Measurements from ENCODE around the gene FBLN2. TPM values are rescaled to one million over a fixed set of nuclear protein-coding genes. Genes with fewer than 3 reads are reported as not detected.

Gene FBLN2
- total RNA-seq, 1 donor from 2014 or later: 32.9 TPM

GRCh38 chr3:13526626-13526949 lies 22.3 kb upstream of the FBLN2 start:
- ATAC-seq (no peak), DNase-seq (no peak)
- Histone ChIP-seq H3K27ac (peak overlapping the region; percentile 30), H3K27me3 (no peaks in the 10 kb centered on the region), H3K9me3 (no peaks in the 10 kb centered on the region), H3K4me3 (no peak overlapping the region), H3K36me3 (no peaks in the 10 kb centered on the region), H3K4me1 (no peaks in the 10 kb centered on the region)
- no peak for TF ChIP-seq CTCF (IDR thresholded peaks at IDR 0.05)
- intact Hi-C loops (cut with DNase I): no loop called here

GRCh38 chr3:13528217-13528867 lies 20.6 kb upstream of the FBLN2 start:
- Histone ChIP-seq H3K27me3 (no peaks in the 10 kb centered on the region), H3K36me3 (no peaks in the 10 kb centered on the region), H3K4me1 (no peaks in the 10 kb centered on the region), H3K27ac (no peak overlapping the region), H3K9me3 (no peaks in the 10 kb centered on the region), H3K4me3 (no peak overlapping the region)
- TF ChIP-seq CTCF (IDR thresholded peaks at IDR 0.05): no peak
- intact Hi-C loops (cut with DNase I): no loop called here
- no peak for DNase-seq
- no peak for ATAC-seq

- intact Hi-C loops (cut with DNase I): no loop called here
- Histone ChIP-seq H3K27ac (no peak overlapping the region), H3K4me1 (no peaks in the 10 kb centered on the region), H3K4me3 (no peak overlapping the region), H3K36me3 (no peaks in the 10 kb centered on the region), H3K9me3 (no peaks in the 10 kb centered on the region), H3K27me3 (no peaks in the 10 kb centered on the region)
- TF ChIP-seq CTCF (IDR thresholded peaks at IDR 0.05): no peak
- ATAC-seq (no peak), DNase-seq (no peak)
Observed at GRCh38 chr3:13529196-13530112, 19.5 kb upstream of the FBLN2 start.

GRCh38 chr3:13530241-13531009 lies 18.5 kb upstream of the FBLN2 start:
- ATAC-seq (no peak), DNase-seq (no peak)
- TF ChIP-seq CTCF (IDR thresholded peaks at IDR 0.05): no peak
- H3K36me3 ChIP-seq: no peaks in the 10 kb centered on the region
- intact Hi-C loops (cut with DNase I): no loop called here
- no peak overlapping the region for H3K27ac ChIP-seq
- no peaks in the 10 kb centered on the region for H3K9me3 ChIP-seq
- H3K27me3 ChIP-seq: no peaks in the 10 kb centered on the region
- no peaks in the 10 kb centered on the region for H3K4me1 ChIP-seq
- no peak overlapping the region for H3K4me3 ChIP-seq

GRCh38 chr3:13532085-13532484 lies 16.8 kb upstream of the FBLN2 start:
- H3K36me3 ChIP-seq: no peaks in the 10 kb centered on the region
- no peaks in the 10 kb centered on the region for H3K4me1 ChIP-seq
- H3K9me3 ChIP-seq: no peaks in the 10 kb centered on the region
- no peak for TF ChIP-seq CTCF (IDR thresholded peaks at IDR 0.05)
- no peak overlapping the region for H3K4me3 ChIP-seq
- no peaks in the 10 kb centered on the region for H3K27me3 ChIP-seq
- ATAC-seq (no peak), DNase-seq (no peak)
- intact Hi-C loops (cut with DNase I): no loop called here
- H3K27ac ChIP-seq: no peak overlapping the region

Measured in upper lobe of right lung (tissue), 1 donor.